ENCODE results near the gene ZSCAN32. TPM values are rescaled to one million over a fixed set of nuclear protein-coding genes. Genes with fewer than 3 reads are reported as not detected.
A peak's percentile ranks its signal among the peaks of the same experiment; 100 is the strongest.

The ZSCAN32 gene
- 1 to 10 TPM; 7.2 to 7.5 TPM for total RNA-seq

DNA sequence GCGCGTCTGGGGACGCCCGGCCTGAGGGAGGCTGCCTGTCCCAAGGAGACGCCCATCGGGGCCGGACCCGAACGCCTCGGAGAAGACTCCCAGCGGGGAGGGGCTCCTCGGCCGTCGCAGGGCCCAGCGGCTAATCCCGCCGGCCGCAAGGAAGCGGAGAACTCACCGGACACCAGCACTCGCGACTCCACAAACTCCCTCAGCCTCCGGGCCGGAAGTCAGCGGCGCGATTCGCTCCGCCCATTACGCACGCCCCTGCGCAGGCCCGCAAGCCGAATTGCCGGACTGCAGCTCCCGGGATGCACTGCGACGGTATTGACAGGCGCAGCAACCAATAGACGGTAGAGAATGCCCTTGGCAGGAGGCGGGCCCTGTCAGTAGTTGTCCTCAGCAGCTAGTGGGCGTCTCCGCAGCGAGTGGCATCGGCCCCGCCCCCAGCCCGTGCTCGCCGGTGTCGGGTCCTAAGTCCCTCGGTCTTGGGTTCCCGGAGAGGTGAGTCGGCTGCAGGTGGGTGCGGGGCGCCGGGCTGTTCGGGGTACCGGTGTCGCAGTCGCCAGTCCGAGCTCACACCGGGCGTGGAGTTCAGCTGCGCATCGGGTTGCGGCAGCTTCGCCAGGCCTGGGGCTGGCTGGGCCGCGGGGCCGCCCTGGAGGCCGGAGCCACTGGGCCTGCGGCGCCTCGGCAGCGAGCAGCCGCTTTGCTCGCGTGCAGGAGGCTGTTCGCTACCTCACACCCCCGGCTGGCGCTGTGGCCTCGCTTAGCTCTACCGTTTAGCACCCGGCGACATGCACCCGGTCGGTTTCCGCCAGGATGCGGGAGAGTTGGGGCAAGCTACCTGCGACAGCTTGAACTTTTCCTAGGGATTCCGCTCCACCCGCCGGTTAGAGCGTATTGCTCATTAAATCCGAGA is at the start of gene ZSCAN32, which contains the start of gene ZNF174:
TSS of gene ZSCAN32 (minus strand) at position 226 of the 910 bp plus-strand sequence. CDS start 3,447 bp downstream, outside the sequence.
TSS of gene ZNF174 (plus strand) at position 437 of the 910 bp plus-strand sequence. CDS start 790 bp downstream, outside the sequence.
- H3K4me1 ChIP-seq, result no peaks in the 10 kb centered on the region
- intact Hi-C loops (cut with DNase I), result loop anchor here (5.0 kb wide), 1 partner anchor 96 kb away; the partner anchor contains the start of gene C16orf90
- peak within 1 kb of the TSS; percentile 87 to 90 for H3K9ac ChIP-seq (ENCODE audit: low read depth in 2 of 2, low read length in 2 of 2)
- H3K27ac ChIP-seq, result peak within 1 kb of the TSS; percentile 82
- H3K4me3 ChIP-seq, result peak within 1 kb of the TSS; percentile 90
- H3K36me3 ChIP-seq, result no peaks in the 10 kb centered on the region
- TF ChIP-seq, protein P1, sequence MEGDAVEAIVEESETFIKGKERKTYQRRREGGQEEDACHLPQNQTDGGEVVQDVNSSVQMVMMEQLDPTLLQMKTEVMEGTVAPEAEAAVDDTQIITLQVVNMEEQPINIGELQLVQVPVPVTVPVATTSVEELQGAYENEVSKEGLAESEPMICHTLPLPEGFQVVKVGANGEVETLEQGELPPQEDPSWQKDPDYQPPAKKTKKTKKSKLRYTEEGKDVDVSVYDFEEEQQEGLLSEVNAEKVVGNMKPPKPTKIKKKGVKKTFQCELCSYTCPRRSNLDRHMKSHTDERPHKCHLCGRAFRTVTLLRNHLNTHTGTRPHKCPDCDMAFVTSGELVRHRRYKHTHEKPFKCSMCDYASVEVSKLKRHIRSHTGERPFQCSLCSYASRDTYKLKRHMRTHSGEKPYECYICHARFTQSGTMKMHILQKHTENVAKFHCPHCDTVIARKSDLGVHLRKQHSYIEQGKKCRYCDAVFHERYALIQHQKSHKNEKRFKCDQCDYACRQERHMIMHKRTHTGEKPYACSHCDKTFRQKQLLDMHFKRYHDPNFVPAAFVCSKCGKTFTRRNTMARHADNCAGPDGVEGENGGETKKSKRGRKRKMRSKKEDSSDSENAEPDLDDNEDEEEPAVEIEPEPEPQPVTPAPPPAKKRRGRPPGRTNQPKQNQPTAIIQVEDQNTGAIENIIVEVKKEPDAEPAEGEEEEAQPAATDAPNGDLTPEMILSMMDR (IDR thresholded peaks at IDR 0.05), result no peak
- peak; percentile 99 for DNase-seq
- no peaks in the 10 kb centered on the region for H3K27me3 ChIP-seq
- no peaks in the 10 kb centered on the region for H3K9me3 ChIP-seq

DNA sequence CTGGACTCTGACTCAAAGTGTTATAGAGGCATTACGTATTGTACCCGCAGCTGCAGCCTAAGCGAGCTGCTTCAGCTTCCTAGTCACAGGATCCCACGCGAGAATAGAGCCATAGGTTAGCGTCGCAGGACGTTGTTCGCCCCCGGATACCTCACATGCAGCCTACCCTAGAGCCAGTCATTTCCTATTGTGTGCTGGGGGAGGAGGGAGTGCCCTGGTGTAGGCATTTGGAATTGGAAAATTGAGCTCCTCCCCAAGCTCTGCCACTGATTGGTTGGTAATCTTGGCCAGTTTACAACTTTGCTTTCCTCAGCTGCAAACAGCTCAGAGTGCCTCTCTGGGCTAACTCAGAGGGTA is 43.2 kb upstream of the ZSCAN32 start:
- TF ChIP-seq, protein P1 (IDR thresholded peaks at IDR 0.05), result no peak
- Histone ChIP-seq H3K9ac (ENCODE audit: low read depth in 2 of 2, low read length in 2 of 2) (peak overlapping the region; percentile 72 to 78), H3K27me3 (no peaks in the 10 kb centered on the region), H3K36me3 (no peaks in the 10 kb centered on the region), H3K4me3 (peak overlapping the region; percentile 63), H3K4me1 (no peaks in the 10 kb centered on the region), H3K27ac (peak overlapping the region; percentile 42), H3K9me3 (no peaks in the 10 kb centered on the region)
- peak; percentile 64 for DNase-seq
- intact Hi-C loops (cut with DNase I), result loop anchor here (10.0 kb wide), 1 partner anchor 51 kb away; the partner anchor contains the start of gene C16orf90

DNA sequence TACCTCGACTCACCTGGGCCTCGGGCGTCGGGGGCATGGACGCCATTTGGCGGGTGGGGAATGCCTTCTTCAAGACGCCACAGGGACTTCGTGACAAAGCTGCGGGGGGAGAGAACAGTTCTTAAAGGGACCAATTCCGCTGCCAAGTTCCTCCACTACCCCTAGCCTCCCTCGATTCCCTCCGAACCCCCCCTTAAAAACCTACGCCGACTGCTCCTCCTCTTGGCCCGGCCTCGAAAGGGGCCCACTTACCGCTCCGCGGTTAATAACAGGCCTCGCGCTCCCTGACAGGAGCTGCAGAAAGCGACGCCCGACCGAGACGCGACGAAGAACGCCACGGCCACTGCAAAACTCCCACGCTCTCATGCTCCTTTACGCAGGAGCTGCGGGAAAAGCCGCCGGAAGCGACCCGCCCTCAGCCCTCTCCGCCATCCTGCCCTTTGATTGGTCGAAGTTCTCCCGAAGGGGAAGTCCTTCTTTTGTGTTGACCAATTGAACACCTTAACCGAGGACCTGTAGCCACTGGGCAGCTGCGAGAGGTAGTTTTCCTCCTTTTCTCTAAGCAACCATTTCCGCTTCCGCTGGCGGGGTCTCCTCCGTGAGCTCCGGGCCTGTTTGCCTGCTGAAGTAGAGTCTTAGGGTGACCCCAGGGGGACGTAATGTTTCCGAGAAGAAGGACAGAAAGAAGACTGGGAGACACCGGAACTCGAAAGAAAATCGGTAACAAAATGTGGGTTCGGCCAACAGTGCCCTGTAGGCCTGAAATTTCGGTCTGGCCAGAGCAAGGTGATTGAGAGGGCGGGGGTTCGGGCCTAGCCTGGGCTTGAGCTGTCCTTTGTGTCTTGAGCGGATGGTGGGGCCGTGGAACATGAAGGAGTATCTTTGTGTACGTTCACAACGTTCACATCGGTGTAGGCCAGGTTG is 42.6 kb upstream of the ZSCAN32 start, which contains the start of the genes NAA60 and ZNF597:
TSS of gene NAA60 (plus strand) at position 573 of the 924 bp plus-strand sequence. CDS start 32,548 bp downstream, outside the sequence.
TSS of gene ZNF597 (minus strand) at position 397 of the 924 bp plus-strand sequence. CDS start at position 46, 351 bp downstream.
- H3K4me1 ChIP-seq, result no peaks in the 10 kb centered on the region
- peak within 1 kb of the TSS; percentile 72 to 78 for H3K9ac ChIP-seq (ENCODE audit: low read depth in 2 of 2, low read length in 2 of 2)
- intact Hi-C loops (cut with DNase I), result loop anchor here (10.0 kb wide), 1 partner anchor 51 kb away; the partner anchor contains the start of gene C16orf90
- peak within 1 kb of the TSS; percentile 63 for H3K4me3 ChIP-seq
- peak; percentile 87 for DNase-seq
- TF ChIP-seq, protein P1 (IDR thresholded peaks at IDR 0.05), result no peak
- no peaks in the 10 kb centered on the region for H3K36me3 ChIP-seq
- H3K27ac ChIP-seq, result peak within 1 kb of the TSS; percentile 42
- no peaks in the 10 kb centered on the region for H3K27me3 ChIP-seq
- no peaks in the 10 kb centered on the region for H3K9me3 ChIP-seq

- TF ChIP-seq, protein P1 (IDR thresholded peaks at IDR 0.05), result no peak
- Histone ChIP-seq H3K27me3 (no peaks in the 10 kb centered on the region), H3K9ac (ENCODE audit: low read depth in 2 of 2, low read length in 2 of 2) (no peak overlapping the region), H3K36me3 (no peaks in the 10 kb centered on the region), H3K9me3 (no peaks in the 10 kb centered on the region), H3K27ac (no peak overlapping the region), H3K4me3 (no peak overlapping the region), H3K4me1 (no peaks in the 10 kb centered on the region)
- no peak for DNase-seq
- intact Hi-C loops (cut with DNase I), result loop anchor here (10.0 kb wide), 1 partner anchor 55 kb away; the partner anchor contains the start of gene C16orf90
Observed at GRCh38 chr16:3439637-3440036, 38.8 kb upstream of the ZSCAN32 start.
